ENCODE data around the gene RNGTT.

Gene RNGTT

GRCh38 chr6:88565836-88566235 is 397.6 kb downstream of the RNGTT start:
- TF ChIP-seq, protein P1, sequence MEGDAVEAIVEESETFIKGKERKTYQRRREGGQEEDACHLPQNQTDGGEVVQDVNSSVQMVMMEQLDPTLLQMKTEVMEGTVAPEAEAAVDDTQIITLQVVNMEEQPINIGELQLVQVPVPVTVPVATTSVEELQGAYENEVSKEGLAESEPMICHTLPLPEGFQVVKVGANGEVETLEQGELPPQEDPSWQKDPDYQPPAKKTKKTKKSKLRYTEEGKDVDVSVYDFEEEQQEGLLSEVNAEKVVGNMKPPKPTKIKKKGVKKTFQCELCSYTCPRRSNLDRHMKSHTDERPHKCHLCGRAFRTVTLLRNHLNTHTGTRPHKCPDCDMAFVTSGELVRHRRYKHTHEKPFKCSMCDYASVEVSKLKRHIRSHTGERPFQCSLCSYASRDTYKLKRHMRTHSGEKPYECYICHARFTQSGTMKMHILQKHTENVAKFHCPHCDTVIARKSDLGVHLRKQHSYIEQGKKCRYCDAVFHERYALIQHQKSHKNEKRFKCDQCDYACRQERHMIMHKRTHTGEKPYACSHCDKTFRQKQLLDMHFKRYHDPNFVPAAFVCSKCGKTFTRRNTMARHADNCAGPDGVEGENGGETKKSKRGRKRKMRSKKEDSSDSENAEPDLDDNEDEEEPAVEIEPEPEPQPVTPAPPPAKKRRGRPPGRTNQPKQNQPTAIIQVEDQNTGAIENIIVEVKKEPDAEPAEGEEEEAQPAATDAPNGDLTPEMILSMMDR (IDR thresholded peaks at IDR 0.05; ENCODE audit: low read depth, low read length) = no peak
- TF ChIP-seq POLR2A (IDR thresholded peaks at IDR 0.05; ENCODE audit: extremely low read depth, insufficient read length) (no peak), MYC (IDR thresholded peaks at IDR 0.05; ENCODE audit: low read depth, low read length) (no peak), MAX (IDR thresholded peaks at IDR 0.05; ENCODE audit: low read depth, low read length) (no peak)
- H3K4me3 ChIP-seq (ENCODE audit: low read depth, low read length) = no peak overlapping the region
- no peak for DNase-seq (ENCODE audit: low read depth)

GRCh38 chr6:88565409-88565811 is 398.0 kb downstream of the RNGTT start:
- no peak for DNase-seq (ENCODE audit: low read depth)
- H3K4me3 ChIP-seq (ENCODE audit: low read depth, low read length) = no peak overlapping the region
- TF ChIP-seq, protein P1 (IDR thresholded peaks at IDR 0.05; ENCODE audit: low read depth, low read length) = no peak
- no peak for TF ChIP-seq MYC (IDR thresholded peaks at IDR 0.05; ENCODE audit: low read depth, low read length)
- no peak for TF ChIP-seq POLR2A (IDR thresholded peaks at IDR 0.05; ENCODE audit: extremely low read depth, insufficient read length)
- no peak for TF ChIP-seq MAX (IDR thresholded peaks at IDR 0.05; ENCODE audit: low read depth, low read length)

- DNase-seq (ENCODE audit: low read depth) = no peak
- TF ChIP-seq MYC (IDR thresholded peaks at IDR 0.05; ENCODE audit: low read depth, low read length) (no peak), MAX (IDR thresholded peaks at IDR 0.05; ENCODE audit: low read depth, low read length) (no peak), POLR2A (IDR thresholded peaks at IDR 0.05; ENCODE audit: extremely low read depth, insufficient read length) (no peak)
- TF ChIP-seq, protein P1 (IDR thresholded peaks at IDR 0.05; ENCODE audit: low read depth, low read length) = no peak
- no peak overlapping the region for H3K4me3 ChIP-seq (ENCODE audit: low read depth, low read length)
These were observed 400.2 kb downstream of the RNGTT start for GRCh38 chr6:88563277-88563625.

- DNase-seq (ENCODE audit: low read depth) = no peak
- TF ChIP-seq MYC (IDR thresholded peaks at IDR 0.05; ENCODE audit: low read depth, low read length) (no peak), MAX (IDR thresholded peaks at IDR 0.05; ENCODE audit: low read depth, low read length) (no peak), POLR2A (IDR thresholded peaks at IDR 0.05; ENCODE audit: extremely low read depth, insufficient read length) (no peak)
- TF ChIP-seq, protein P1 (IDR thresholded peaks at IDR 0.05; ENCODE audit: low read depth, low read length) = no peak
- no peak overlapping the region for H3K4me3 ChIP-seq (ENCODE audit: low read depth, low read length)
These were observed 400.8 kb downstream of the RNGTT start for GRCh38 chr6:88562353-88563276.

GRCh38 chr6:88561954-88562315 is 401.5 kb downstream of the RNGTT start:
- TF ChIP-seq, protein P1 (IDR thresholded peaks at IDR 0.05; ENCODE audit: low read depth, low read length) = no peak
- TF ChIP-seq MYC (IDR thresholded peaks at IDR 0.05; ENCODE audit: low read depth, low read length) = no peak
- TF ChIP-seq POLR2A (IDR thresholded peaks at IDR 0.05; ENCODE audit: extremely low read depth, insufficient read length) = no peak
- TF ChIP-seq MAX (IDR thresholded peaks at IDR 0.05; ENCODE audit: low read depth, low read length) = no peak
- no peak overlapping the region for H3K4me3 ChIP-seq (ENCODE audit: low read depth, low read length)
- no peak for DNase-seq (ENCODE audit: low read depth)

Measured in NB4 (cell line).